Liver (tissue), 9 donors: ENCODE data around the gene CYTH2. TPM values are rescaled to one million over a fixed set of nuclear protein-coding genes. Genes with fewer than 3 reads are reported as not detected.
A peak's percentile ranks its signal among the peaks of the same experiment; 100 is the strongest.

Experiments
- DNase-seq: peaks from one replicate; pipeline ENCODE4 v3.0.0-alpha.2; 2017; ENCODE audit warnings: low spot score
- H3K27ac ChIP-seq, 2 donors: one replicate each; pipeline ENCODE4 v1.7.0; 2013; ENCODE audit warnings: inconsistent platforms in 2 of 2, low read length in 2 of 2, control low read depth in 1 of 2, low read depth in 1 of 2, mild to moderate bottlenecking in 1 of 2
- H3K27me3 ChIP-seq, 4 donors: one replicate each; pipeline versions ENCODE4 v1.6.1 to v1.7.0; 2013; ENCODE audit warnings: low read length in 3 of 4, inconsistent platforms in 1 of 4, mild to moderate bottlenecking in 1 of 4, moderate library complexity in 1 of 4; ENCODE audit not compliant: control insufficient read depth in 4 of 4, insufficient read depth in 4 of 4
- H3K36me3 ChIP-seq, 4 donors: one replicate each; pipeline versions ENCODE4 v1.6.1 to v1.7.0; 2013; ENCODE audit warnings: low read length in 3 of 4, mild to moderate bottlenecking in 3 of 4, low read depth in 1 of 4, moderate library complexity in 1 of 4; ENCODE audit not compliant: control insufficient read depth in 4 of 4, insufficient read depth in 3 of 4
- H3K4me1 ChIP-seq, 4 donors: one replicate each; pipeline versions ENCODE4 v1.6.1 to v1.7.0; 2013; ENCODE audit warnings: low read length in 3 of 4, mild to moderate bottlenecking in 3 of 4, moderate library complexity in 1 of 4; ENCODE audit not compliant: control insufficient read depth in 4 of 4, insufficient read depth in 4 of 4
- H3K4me3 ChIP-seq, 3 donors: one replicate each; pipeline versions ENCODE4 v1.6.1 to v1.7.0; 2013; ENCODE audit warnings: low read length in 3 of 3, control low read depth in 1 of 3, low read depth in 1 of 3, mild to moderate bottlenecking in 1 of 3
- H3K9ac ChIP-seq, 2 donors: one replicate each; pipeline ENCODE4 v1.7.0; 2013; ENCODE audit warnings: low read length in 2 of 2, mild to moderate bottlenecking in 2 of 2, moderate library complexity in 2 of 2, control low read depth in 1 of 2, low read depth in 1 of 2
- H3K9me3 ChIP-seq, 4 donors: one replicate each; pipeline versions ENCODE4 v1.6.1 to v1.7.0; 2013; ENCODE audit warnings: low read length in 3 of 4; ENCODE audit not compliant: control insufficient read depth in 4 of 4
- ATF3 ChIP-seq: IDR thresholded peaks from 2 replicates; pipeline ENCODE4 v1.6.1; 2016; ENCODE audit warnings: antibody characterized with exemption
- EGR1 ChIP-seq, 2 donors: IDR thresholded peaks; 2 replicates each; pipeline ENCODE4 v1.6.1; 2016 to 2018; ENCODE audit warnings: antibody characterized with exemption in 2 of 2, low read depth in 2 of 2
- FOXA1 ChIP-seq: IDR thresholded peaks from 2 replicates; pipeline ENCODE4 v1.6.1; 2016; ENCODE audit warnings: antibody characterized with exemption
- FOXA2 ChIP-seq: IDR thresholded peaks from 2 replicates; pipeline ENCODE4 v1.6.1; 2016; ENCODE audit warnings: antibody characterized with exemption
- GABPA ChIP-seq, 2 donors: IDR thresholded peaks in 1 of 2; conservative IDR thresholded peaks in 1 of 2; 2 replicates each; pipeline ENCODE4 v1.6.1; 2016; ENCODE audit warnings: antibody characterized with exemption in 2 of 2, mild to moderate bottlenecking in 1 of 2, moderate library complexity in 1 of 2
- HNF4A ChIP-seq, 2 donors: conservative IDR thresholded peaks; 2 replicates each; pipeline ENCODE4 v1.6.1; 2016; ENCODE audit warnings: antibody characterized with exemption in 2 of 2, mild to moderate bottlenecking in 2 of 2
- HNF4G ChIP-seq: IDR thresholded peaks from 2 replicates; pipeline ENCODE4 v1.6.1; 2016; ENCODE audit warnings: antibody characterized with exemption
- JUND ChIP-seq, 2 donors: IDR thresholded peaks; 2 replicates each; pipeline ENCODE4 v1.6.1; 2016; ENCODE audit warnings: antibody characterized with exemption in 2 of 2
- MAX ChIP-seq: IDR thresholded peaks from 2 replicates; pipeline ENCODE4 v1.6.1; 2016; ENCODE audit warnings: antibody characterized with exemption
- NR2F2 ChIP-seq: IDR thresholded peaks from 2 replicates; pipeline ENCODE4 v1.6.1; 2016; ENCODE audit warnings: antibody characterized with exemption
- RAD21 ChIP-seq, 2 donors: IDR thresholded peaks; 2 replicates each; pipeline ENCODE4 v1.6.1; 2016; ENCODE audit warnings: antibody characterized with exemption in 2 of 2, mild to moderate bottlenecking in 2 of 2
- REST ChIP-seq: IDR thresholded peaks from 2 replicates; pipeline ENCODE4 v1.6.1; 2016; ENCODE audit warnings: antibody characterized with exemption, mild to moderate bottlenecking
- RXRA ChIP-seq, 2 donors: IDR thresholded peaks; 2 replicates each; pipeline ENCODE4 v1.6.1; 2017 to 2018; ENCODE audit warnings: antibody characterized with exemption in 2 of 2, mild to moderate bottlenecking in 1 of 2
- SP1 ChIP-seq: IDR thresholded peaks from 2 replicates; pipeline ENCODE4 v1.6.1; 2018; ENCODE audit warnings: antibody characterized with exemption, mild to moderate bottlenecking
- TAF1 ChIP-seq: conservative IDR thresholded peaks from 2 replicates; pipeline ENCODE4 v1.6.1; 2016; ENCODE audit warnings: antibody characterized with exemption, mild to moderate bottlenecking
- YY1 ChIP-seq: IDR thresholded peaks from 2 replicates; pipeline ENCODE4 v1.6.1; 2016; ENCODE audit warnings: antibody characterized with exemption, mild to moderate bottlenecking
- WGBS: extraction: QIAGEN DNeasy Blood & Tissue Kit; methylation state at CpG from one replicate; pipeline ENCODE4 v1.1.7; 2013; 5-methylcytosine and 5-hydroxymethylcytosine counted together
- polyA plus RNA-seq, 2 donors: library from polyadenylated mRNA; stranded (reverse) in 1 of 2; unstranded in 1 of 2; fragments of 200-250 nt in 1 of 2; fragments of >200 nt in 1 of 2; fragmentation: Nextera tagmentation in 1 of 2; extraction: Ambion mirVana in 1 of 2; gene quantifications; one replicate each; pipeline versions ENCODE4 v1.2.1 to v1.2.3, GENCODE V29; 2013 to 2015
- total RNA-seq, 2 donors: library from RNA; depleted of rRNA; stranded (reverse); fragments of >200 nt; gene quantifications; one replicate each; pipeline ENCODE4 v1.2.3, GENCODE V29; 2014
- TF ChIP-seq, protein P1 (sequence below): fragments of 150-350 bp; IDR thresholded peaks from 2 replicates; pipeline ENCODE4 v1.5.1; 2017; ENCODE audit warnings: improper control_type of control experiment, low read depth, low read length; ENCODE audit not compliant: missing input control
- donor health status: healthy.
- donor health status: healthy.
- donor health status: healthy.
- donor health status: healthy.
- donor health status: healthy.

Gene CYTH2
- total and polyA plus RNA-seq, 4 donors, result 13.0 to 16.9 (median 13.2) TPM

DNA sequence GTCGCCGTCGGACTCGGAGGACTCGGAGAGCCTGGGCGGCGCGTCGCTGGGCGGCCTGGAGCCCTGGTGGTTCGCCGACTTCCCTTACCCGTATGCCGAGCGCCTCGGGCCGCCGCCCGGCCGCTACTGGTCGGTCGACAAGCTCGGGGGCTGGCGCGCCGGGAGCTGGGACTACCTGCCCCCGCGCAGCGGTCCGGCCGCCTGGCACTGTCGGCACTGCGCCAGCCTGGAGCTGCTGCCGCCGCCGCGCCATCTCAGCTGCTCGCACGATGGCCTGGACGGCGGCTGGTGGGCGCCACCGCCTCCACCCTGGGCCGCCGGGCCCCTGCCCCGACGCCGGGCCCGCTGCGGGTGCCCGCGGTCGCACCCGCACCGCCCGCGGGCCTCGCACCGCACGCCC is 25.9 kb upstream of the CYTH2 start (continued):
- TF ChIP-seq, protein P1, sequence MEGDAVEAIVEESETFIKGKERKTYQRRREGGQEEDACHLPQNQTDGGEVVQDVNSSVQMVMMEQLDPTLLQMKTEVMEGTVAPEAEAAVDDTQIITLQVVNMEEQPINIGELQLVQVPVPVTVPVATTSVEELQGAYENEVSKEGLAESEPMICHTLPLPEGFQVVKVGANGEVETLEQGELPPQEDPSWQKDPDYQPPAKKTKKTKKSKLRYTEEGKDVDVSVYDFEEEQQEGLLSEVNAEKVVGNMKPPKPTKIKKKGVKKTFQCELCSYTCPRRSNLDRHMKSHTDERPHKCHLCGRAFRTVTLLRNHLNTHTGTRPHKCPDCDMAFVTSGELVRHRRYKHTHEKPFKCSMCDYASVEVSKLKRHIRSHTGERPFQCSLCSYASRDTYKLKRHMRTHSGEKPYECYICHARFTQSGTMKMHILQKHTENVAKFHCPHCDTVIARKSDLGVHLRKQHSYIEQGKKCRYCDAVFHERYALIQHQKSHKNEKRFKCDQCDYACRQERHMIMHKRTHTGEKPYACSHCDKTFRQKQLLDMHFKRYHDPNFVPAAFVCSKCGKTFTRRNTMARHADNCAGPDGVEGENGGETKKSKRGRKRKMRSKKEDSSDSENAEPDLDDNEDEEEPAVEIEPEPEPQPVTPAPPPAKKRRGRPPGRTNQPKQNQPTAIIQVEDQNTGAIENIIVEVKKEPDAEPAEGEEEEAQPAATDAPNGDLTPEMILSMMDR, result no peak
- TF ChIP-seq SP1, result no peak

- H3K4me3 ChIP-seq, result peak overlapping the region in 1 of 3 donors; percentile 39
- no peak overlapping the region for H3K9ac ChIP-seq
- no peak overlapping the region for H3K27ac ChIP-seq
- TF ChIP-seq GABPA (IDR thresholded peaks at IDR 0.05 in 1 of 2, conservative IDR thresholded peaks at IDR 0.05 in 1 of 2), result no peak
- TF ChIP-seq RXRA (IDR thresholded peaks at IDR 0.05), result no peak
- TF ChIP-seq JUND (IDR thresholded peaks at IDR 0.05), result no peak
- no peak for TF ChIP-seq HNF4G
- no peak for TF ChIP-seq RAD21 (IDR thresholded peaks at IDR 0.05)
- TF ChIP-seq, protein P1, result no peak
- TF ChIP-seq NR2F2, result no peak
- no peak for TF ChIP-seq HNF4A (conservative IDR thresholded peaks at IDR 0.05)
- TF ChIP-seq FOXA2, result no peak
- no peak for TF ChIP-seq YY1
- no peak for TF ChIP-seq TAF1
- no peak for TF ChIP-seq ATF3
- no peak for TF ChIP-seq MAX
- no peak for TF ChIP-seq FOXA1
- TF ChIP-seq EGR1 (IDR thresholded peaks at IDR 0.05; ENCODE audit: low read depth in 2 of 2), result no peak
- no peak for TF ChIP-seq REST
- 22% methylated on average over 45 of the region's 45 CpGs for WGBS
- no peak for DNase-seq
- H3K4me1 ChIP-seq, result peaks cover 4 to 24% (median 14%) of the 10 kb centered on the region in 4 donors
- peaks cover 0 to 10% (median 6%) of the 10 kb centered on the region in 4 donors for H3K36me3 ChIP-seq
- no peaks in the 10 kb centered on the region for H3K9me3 ChIP-seq
- H3K27me3 ChIP-seq, result no peaks in the 10 kb centered on the region
Observed at GRCh38 chr19:48443731-48444128, 25.4 kb upstream of the CYTH2 start.
